ENCODE results near the gene PEX11G.

PEX11G gene

GRCh38 chr19:7488736-7489353 lies at the start of gene PEX11G:
Gene PEX11G, minus strand, starts transcription at chr19:7489035. Its CDS starts 25 bp downstream, at chr19:7489010.
- peak; percentile 97 for DNase-seq

- DNase-seq, result no peak
Observed at GRCh38 chr19:7535998-7536695, 47.3 kb upstream of the PEX11G start.

- DNase-seq, result peak; percentile 99
Observed at GRCh38 chr19:7535047-7535997, 46.5 kb upstream of the PEX11G start, which contains the start of gene PNPLA6. Gene PNPLA6, plus strand, starts transcription at chr19:7535717. Its CDS starts 72 bp downstream, at chr19:7535789.

GRCh38 chr19:7534531-7535046 lies 45.8 kb upstream of the PEX11G start:
- peak; percentile 80 for DNase-seq

- peak; percentile 96 for DNase-seq
Observed at GRCh38 chr19:7533925-7534480, 45.2 kb upstream of the PEX11G start.

GRCh38 chr19:7533281-7533885 lies 44.5 kb upstream of the PEX11G start:
- DNase-seq, result no peak

GRCh38 chr19:7529610-7530490 lies 41.0 kb upstream of the PEX11G start:
- no peak for DNase-seq

GRCh38 chr19:7529246-7529600 lies 40.4 kb upstream of the PEX11G start:
- no peak for DNase-seq

GRCh38 chr19:7528522-7529245 lies 39.8 kb upstream of the PEX11G start:
- no peak for DNase-seq

GRCh38 chr19:7528192-7528519 lies 39.3 kb upstream of the PEX11G start:
- no peak for DNase-seq

GRCh38 chr19:7527516-7528191 lies 38.8 kb upstream of the PEX11G start:
- no peak for DNase-seq

- no peak for DNase-seq
Observed at GRCh38 chr19:7526059-7526929, 37.5 kb upstream of the PEX11G start.

GRCh38 chr19:7524992-7525739 lies 36.3 kb upstream of the PEX11G start:
- no peak for DNase-seq

- no peak for DNase-seq
Observed at GRCh38 chr19:7524523-7524922, 35.7 kb upstream of the PEX11G start.

- DNase-seq, result no peak
Observed at GRCh38 chr19:7522923-7523667, 34.3 kb upstream of the PEX11G start.

- peak; percentile 100 for DNase-seq
Observed at GRCh38 chr19:7522072-7522922, 33.5 kb upstream of the PEX11G start, which contains the start of gene MCOLN1. Gene MCOLN1, plus strand, starts transcription at chr19:7522624. Its CDS starts 127 bp downstream, at chr19:7522751.

All from activated effector memory CD4-positive, alpha-beta T cell treated with anti-CD3 and anti-CD28 coated beads, Interleukin-2, amount 50 U/mL, for 16 hours (primary cell).